Stimulated activated CD8-positive, alpha-beta memory T cell treated with anti-CD3 and anti-CD28 coated beads, Interleukin-7, amount 100 ng/mL, for 1 hour (primary cell): ENCODE measurements around the gene ZDHHC20.

Source experiments
- DNase-seq, 2 donors: peaks; one replicate each; pipeline ENCODE4 v3.0.0-alpha.2; 2020; ENCODE audit warnings: low read depth in 2 of 2

Gene ZDHHC20

DNA sequence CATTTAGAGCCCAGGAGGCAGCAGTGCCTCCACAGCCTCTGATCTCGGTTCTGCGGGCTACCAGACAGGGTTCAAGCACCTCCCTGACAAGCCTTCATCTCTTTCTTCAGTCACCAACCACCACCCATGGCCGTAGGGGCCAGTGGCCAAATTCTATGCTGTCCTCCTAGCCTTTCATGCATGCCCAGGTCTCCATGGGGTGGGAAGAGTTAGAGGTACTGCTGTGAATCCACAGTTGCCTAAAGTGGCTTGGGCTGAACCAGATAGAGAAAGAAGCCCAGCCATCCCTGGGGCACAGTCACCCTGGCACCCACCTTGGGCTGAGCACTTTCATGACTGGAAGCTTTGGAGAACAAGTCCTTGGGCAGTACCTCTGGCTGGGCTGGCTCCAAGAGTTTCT is 97.4 kb downstream of the ZDHHC20 start:
- DNase-seq = no peak

DNA sequence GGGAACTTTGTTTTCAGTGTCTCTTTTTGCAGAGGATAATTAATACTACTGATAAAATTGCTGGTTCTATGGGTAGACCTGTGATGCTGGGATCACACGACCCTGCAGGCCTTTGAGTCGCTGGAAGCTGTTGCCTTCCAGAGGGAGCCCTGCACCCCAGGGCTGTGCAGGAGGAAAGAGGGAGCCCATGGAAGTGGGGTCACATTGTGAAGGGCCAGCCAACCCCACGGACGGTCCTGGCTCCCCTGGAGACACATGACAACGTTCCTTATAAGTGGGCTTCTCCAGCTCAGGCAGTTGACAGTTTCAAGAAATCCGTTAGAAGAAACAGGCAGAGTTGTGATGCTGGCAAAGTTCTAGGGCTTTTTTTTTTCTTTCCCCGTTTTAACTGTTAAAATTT is 98.0 kb downstream of the ZDHHC20 start:
- DNase-seq = no peak

DNA sequence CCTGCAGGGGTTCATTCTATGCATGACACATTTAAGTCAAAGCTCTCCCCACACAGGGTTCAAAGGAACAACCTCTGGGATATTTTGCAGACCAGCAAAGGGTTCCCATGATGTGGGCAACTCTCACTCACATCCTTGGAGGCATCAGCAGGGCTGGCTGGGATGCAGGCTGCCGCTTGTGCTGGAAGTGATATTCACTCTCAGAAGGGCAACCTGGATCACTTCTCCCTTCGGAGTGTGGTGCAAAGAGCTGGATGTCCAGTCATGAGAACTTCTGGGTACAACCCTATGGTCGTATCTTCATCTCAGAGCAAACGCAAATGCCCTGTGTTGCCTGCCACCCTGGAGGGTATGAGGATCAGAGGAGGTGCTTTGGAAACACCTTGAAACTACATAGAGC is 98.6 kb downstream of the ZDHHC20 start:
- no peak for DNase-seq

DNA sequence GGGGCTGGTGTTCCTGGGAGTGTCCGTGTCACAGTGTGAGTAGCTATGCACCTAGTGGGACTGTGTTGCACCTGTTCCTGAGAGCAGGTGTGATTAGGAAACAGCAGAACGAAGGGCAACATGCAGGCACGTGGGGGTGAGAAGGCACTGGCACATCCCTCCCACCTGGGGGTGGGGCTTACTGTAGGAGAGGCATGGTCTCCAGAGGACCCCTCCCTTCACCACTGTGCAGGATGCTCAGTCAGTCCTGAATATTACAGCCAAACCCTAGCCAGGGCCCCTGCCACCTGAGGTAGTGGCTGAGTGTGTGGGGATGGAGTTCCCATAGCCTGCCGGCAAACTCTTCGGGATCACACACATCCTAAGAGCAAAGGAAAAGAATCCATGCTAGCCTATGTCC is 99.2 kb downstream of the ZDHHC20 start:
- DNase-seq = no peak

DNA sequence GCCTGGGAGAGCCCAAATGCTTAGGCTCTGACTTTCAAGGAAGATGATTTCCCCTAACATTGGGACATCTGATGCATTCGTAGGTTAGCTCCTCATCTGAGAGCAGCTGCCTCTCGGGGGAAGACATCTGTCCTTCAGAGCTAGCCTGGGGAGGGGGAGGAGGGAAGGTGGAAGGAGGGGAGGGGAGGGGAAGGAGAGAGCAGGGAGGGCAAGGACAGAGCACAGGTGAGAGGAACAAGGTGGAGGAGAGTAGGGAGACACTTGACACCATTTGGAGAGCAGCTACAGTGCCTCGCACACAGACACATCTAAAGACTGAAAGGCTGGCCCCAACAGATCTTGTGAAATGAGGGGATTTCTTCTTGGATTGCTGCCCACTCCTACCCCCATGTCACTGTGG is 103.8 kb downstream of the ZDHHC20 start:
- no peak for DNase-seq

DNA sequence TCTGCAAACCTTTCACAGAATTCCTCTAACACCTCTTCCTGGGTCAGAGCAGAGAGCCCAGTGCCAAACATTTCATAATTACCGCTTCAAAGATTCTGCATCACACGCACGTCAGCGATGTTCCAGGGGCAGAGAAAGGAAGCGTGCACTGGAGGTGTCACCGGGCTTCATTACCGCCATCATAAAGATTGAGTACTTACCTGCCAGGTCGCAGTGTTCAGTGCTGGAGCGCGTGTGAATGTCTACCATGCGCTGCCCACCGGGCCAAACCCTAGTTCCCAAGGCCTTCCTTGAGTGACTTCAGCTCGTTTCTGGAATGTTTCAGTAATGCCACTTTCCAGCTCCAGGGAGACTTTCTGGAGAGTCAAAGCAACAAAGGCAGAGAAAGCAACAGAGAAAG is 104.4 kb downstream of the ZDHHC20 start:
- DNase-seq = no peak

DNA sequence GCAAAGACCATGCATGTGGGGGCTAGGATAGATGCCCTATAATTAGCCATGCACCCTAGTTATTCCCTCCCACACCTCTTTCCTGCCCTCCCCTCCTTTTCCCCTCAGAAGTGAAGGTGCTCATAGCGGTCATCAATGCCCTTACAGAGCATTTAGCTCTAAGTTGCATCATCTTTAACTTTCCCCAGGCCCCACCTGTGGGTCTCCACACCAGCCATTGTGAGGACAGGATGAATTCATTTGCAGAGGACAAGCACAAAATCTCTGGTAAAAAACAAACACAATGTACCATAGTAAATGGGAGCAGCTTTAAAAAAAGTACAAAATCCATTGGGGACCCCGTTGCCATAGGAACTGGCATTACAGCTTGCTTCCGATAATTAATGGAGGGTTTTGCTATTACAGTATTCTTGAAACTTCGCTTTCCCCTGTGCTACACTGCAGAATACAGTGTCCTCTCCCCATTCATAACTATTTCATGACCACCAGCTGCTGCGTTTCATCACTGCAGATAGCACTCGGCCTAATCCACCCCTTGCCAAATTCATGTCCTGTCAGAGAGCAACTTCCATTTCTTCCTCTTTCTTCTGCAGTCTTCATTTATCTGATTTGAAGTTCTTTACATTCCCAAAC is 110.5 kb downstream of the ZDHHC20 start:
- no peak for DNase-seq

DNA sequence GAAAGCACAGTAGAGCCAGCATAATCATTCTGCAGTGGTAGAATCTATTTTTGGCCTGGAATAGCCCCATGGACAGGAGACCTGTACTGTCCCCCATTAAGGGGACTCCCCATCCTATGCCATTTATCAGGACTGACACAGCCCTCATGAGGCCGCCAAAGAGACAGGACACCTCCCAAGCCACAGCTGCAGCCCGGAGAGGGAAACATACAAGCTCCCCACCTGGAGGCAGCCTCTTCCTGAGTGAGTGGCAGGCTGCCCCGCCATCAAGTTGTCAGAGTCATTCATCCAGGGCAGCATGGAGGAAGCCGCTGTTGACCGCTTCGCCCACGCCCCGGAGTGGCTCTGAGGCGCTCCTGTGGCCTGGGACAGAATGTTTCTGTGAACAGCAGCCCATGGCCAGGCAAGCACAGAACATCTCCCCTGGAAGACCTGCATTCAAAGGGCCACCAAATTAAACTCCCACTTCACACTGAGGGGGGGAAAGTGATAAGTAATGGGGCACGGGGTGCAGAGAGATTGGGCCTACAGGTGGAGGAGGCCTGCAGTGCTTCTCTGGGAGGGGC is 111.3 kb downstream of the ZDHHC20 start:
- no peak for DNase-seq

DNA sequence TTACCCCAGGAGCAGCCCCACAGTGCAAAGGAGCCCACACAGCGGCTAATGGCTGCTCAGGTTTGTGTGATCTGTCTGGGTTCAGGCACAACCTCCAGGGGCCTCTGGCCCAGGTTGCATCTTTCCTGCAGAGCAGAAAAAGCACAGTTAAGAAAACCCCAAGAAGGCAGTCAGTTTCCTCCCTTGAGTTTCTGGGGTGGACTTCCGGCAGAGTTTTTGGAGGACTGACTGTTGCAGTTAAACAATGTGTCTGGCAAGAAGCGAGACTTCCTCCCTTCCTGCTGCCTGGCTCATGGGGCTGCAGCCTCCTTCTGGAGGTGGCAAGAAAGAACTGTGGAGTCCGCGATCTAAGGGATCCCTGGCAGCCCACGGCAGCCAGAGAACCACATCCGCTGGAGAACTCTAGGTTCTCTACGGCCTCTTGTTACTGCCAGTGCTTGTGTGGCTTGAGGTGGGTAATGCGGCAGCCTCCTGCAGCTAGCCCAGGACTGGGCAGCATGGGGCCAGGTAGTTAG is 114.4 kb downstream of the ZDHHC20 start:
- DNase-seq = peak; percentile 1 to 2

DNA sequence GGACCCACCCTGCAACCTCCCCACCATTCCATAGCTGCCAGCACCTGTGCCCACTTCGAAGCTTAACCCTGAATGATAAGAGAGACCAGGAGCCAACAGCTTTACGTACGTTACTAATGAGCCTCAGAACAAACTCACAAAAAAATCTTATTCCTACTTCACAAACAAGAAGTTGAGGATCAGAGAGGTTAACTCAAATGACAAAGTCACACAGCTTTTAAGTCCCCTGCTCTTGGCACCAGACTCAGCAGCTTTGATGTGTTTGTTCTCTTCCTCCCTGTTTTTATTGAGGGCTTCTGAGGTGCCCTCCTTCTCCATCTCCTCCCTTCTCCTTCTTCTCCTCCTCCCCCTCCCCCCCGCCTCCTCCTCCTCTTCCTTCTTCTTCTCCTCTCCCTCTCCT is 115.4 kb downstream of the ZDHHC20 start:
- no peak for DNase-seq

DNA sequence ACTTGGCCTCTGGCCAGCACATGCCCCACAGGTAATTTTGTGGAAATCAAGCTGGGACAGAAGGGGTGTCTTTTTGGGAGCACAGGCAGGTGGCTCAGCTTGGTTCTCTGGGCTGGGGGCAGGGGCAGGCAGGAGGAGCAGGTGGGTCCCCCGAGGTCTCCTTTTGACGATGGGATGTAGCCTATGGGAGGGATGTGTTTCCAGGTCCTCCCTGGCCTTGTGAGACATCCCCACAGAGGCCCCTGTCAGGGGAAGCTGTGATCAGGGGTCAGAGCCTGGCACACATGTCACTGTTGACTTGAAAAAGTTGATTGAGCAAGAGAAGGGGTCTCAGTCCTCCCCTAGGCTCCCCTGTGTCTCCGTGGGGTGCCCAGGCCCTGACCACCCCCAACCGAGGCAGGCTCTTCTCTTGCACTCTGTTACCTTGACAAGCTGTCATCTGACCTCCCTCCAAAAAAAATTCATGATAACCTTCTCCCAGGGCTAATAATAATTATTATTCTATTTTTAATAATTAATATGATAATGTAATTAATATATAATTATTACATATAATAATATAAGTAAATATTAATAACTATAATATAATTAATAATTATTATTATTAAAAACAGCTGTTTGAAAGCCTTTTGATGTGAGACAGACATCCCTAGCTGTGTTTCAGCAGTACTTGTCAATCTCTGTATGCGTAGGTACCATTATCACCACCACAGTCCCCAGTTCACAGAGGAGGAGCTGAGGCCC is 116.2 kb downstream of the ZDHHC20 start:
- DNase-seq = no peak

DNA sequence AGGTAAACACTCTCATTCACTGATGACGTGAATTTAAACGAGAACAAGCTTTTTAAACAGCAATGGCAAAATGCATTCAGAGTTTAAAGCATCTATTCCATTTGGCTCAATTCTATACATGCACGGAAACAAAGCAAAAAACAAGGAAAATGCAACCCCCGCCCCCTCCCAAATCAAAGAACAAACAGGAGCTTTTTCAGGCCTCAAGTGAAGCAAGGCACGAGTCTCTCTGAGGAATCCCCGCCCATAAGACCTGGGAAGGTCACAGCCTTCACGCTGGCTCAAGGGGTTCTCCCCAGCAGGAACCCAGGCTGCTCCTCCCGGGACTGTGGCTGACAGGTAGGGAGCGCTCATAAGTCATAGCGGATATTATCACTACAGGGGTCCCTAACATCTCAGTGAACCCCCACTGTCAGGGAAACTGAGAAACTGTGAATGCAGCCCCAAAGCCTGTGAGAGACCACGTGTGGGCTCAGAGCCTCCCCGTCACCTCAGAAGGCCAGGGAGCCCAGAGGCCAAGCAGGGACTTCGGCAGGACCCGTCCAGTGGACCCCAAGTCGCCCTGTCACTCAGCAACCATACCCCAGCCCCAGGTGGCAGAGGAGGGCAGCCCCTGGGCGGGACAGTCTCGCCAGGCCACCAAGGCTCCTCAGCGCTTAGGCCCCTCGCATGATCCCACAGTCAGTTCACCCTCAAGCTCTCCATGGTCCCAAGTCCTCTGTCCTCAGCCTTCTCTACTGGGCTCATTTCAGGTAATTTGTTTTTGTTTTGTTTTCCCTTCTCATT is 117.3 kb downstream of the ZDHHC20 start:
- no peak for DNase-seq

DNA sequence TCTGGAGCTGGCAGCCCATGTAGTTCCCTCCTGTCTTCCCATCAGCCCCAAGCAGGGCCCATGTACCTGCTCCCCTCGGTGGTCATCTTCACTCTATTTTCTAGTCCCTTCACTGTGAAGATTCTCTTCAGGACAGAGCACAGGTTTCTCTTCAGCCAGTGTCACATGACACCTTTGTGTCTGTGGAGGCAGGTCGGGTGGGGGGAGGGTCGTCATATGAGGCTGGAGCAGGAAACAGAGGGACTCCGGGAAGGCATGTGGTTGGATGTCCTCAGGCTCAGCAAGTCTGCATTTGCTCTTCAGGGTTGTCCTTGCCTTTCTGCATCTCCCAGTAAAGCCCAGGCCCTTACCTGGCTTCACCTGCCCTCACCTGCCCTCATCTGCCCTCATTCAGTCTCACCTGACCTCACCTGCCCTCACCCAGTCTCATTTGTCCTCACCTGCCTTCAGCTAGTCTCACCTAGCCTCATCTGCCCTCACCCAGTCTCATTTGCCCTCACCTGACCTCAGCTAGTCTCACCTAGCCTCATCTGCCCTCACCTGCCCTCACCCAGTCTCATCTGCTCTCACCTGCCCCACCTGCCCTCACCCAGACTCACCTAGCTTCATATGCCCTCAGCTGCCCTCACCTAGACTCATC is 120.3 kb downstream of the ZDHHC20 start:
- DNase-seq = no peak

DNA sequence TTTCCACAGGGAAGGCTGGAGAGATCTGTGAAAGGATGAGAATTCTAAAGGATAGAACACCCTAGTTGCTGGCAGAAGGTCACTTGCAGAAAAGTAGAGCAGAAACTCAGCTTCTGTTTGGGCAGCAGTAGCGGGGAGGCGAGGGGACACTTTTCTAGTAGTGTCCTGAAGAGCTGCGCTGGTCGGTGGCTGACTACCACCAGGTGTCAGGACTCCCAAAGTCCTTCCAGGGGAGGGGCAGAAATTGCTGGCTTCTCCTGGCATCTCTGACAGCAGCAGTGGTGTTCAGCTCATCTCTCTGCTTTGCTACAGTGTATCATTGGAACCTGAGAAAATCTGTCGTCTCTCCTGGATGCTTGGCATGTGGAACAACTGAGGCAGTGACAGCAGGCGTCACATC is 120.9 kb downstream of the ZDHHC20 start:
- DNase-seq = no peak

DNA sequence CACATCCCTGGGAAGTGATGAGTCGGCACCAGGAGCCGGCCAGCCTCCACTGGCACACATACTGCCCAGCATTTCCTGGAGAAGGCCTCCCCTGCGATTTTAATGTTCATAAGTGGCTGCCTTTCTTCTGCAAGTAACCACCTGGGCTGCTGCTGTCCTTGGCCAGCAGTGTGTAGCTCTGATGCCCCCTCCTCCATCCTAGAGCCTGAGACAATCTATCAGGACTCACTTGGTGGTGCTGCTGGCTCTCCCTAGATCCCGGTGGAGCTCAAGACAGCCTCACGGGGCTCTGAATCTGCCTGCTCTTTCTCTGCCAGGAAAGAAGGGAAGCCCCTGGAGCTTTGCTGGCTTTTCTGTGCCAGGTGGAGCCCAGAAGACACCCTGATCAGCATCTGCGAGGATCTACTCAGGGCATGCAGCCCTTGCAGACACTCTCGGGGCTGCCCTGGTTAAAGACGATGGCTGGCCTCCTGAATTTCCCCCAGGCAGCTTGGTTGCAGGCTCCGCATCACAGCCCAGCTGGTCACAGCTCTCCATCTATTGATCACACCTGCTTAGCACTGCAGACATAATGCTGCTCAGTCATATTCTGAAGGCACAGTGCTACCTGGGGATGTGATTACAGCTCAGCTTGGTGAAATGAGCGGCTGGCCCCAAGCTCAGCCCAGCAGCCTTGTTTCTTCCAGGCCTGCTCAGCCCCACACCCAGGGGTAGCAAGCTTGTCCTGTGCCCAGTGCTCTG is 122.3 kb downstream of the ZDHHC20 start:
- no peak for DNase-seq

DNA sequence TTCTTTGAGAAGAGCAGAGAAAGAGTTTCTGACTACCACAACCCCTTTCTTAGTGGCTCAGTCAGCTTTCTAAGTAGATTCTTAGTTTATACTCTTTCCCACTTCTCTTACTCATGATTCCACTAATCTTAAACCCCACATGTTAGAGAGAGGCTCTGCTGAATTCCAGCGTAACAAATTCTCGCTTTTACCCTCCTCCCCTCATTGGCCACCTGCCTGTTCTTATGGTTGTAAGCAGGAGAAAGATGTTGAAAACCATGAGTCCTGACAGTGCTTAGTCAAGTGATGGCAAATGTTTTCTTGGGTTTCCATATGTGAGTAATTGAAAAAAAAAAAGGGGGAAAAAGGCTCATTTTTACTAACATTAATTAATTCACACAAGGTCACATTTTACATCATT is 125.9 kb downstream of the ZDHHC20 start:
- no peak for DNase-seq

DNA sequence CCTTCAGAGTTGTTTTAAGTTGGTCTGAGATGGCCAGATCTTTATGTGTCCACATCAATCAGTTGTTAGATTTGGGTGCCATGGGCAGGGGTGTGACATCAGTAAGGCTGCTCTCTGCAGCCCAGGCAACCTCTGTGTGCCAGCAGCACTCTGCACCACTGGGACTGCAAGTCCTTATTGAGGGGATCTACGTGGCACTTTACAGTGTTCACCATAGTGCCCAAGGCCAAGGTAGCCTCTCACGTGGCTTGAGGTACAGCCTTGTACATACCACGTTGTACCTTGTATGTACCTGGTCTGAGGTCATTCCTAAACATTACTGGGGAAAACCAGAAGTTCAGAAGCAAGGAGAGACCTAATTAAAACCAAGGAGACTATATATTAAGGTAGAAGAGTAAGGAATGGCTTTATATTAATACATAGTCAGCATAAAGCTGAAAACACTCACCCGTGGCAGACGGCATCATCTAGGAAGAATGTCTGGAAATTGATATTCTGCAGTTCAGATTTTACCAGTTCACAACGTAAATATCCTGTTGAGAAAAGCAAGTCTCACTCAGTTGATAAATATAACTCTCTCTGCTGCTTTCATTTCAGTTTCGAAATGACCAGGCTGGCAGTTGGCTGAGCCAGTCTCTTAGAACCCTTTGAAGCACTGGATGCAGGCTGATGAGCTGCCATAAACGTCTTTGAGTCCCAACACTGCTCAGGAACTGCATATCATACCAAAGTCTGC is 128.8 kb downstream of the ZDHHC20 start:
- DNase-seq = no peak

DNA sequence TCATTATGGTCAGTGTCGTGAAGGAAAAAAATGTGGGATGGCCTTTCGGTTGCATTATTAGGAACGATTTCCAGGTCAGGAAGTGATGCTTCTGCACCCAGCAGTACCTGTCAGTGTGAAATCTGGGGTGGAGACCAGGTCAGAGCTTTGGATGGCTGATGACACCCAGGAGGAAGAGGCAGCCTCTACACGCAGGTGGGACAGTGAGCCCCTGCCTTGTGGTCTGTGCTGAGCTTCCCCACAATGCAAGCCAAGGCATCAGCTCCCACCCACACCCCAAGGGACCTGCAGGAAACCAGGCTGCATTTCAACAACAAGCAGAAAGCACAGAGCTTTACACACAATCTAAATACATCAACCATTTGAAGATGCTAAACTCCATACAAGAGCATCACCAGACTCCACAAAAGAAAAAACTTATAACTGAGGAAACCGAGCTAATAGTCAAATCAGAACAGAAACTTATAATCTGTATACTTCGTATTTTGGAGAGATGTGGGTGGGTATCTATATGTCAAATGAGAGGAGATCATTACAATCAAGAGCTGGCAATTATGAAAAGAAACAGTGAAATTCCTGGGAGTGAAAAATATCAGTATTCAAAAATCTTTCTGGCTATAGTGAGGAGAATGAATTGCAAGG is 130.1 kb downstream of the ZDHHC20 start:
- DNase-seq = no peak

DNA sequence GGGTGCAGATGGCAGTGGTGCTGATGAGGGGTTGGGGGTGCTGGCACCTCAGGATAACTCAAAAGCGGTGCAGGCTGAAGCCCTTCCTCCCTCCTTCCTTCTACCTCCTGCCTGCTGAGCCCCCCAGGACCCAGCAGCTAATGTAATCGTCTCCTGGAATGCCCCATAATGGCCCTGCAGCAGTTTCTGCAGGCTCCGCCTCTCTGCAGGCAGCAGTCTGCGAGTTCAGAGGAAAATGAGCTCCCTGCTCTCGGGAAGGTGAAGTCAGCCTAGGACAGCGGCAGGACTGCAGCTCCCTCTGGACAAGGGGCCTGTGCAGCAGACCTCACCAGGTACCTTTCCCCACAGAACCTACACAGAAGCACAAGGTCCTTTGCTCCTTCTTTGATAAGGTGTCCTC is 130.9 kb downstream of the ZDHHC20 start:
- DNase-seq = no peak
